HG03064 (cell line): Measurements from ENCODE around the gene LIG1.
"Not testable (repeated sequence)": the region's sequence is repeated elsewhere in the genome, so short reads cannot be mapped to it uniquely, and the experiment has no call there.

Experiments used
- ATAC-seq: cut with Tn5 transposase; IDR thresholded peaks from one replicate; pipeline ENCODE4 v1.9.1; 2021; ENCODE audit warnings: low read depth; ENCODE audit not compliant: unreplicated experiment

Gene LIG1

GRCh38 chr19:48088991-48089390, 81.2 kb downstream of the LIG1 start:
- ATAC-seq = not testable (repeated sequence)

DNA sequence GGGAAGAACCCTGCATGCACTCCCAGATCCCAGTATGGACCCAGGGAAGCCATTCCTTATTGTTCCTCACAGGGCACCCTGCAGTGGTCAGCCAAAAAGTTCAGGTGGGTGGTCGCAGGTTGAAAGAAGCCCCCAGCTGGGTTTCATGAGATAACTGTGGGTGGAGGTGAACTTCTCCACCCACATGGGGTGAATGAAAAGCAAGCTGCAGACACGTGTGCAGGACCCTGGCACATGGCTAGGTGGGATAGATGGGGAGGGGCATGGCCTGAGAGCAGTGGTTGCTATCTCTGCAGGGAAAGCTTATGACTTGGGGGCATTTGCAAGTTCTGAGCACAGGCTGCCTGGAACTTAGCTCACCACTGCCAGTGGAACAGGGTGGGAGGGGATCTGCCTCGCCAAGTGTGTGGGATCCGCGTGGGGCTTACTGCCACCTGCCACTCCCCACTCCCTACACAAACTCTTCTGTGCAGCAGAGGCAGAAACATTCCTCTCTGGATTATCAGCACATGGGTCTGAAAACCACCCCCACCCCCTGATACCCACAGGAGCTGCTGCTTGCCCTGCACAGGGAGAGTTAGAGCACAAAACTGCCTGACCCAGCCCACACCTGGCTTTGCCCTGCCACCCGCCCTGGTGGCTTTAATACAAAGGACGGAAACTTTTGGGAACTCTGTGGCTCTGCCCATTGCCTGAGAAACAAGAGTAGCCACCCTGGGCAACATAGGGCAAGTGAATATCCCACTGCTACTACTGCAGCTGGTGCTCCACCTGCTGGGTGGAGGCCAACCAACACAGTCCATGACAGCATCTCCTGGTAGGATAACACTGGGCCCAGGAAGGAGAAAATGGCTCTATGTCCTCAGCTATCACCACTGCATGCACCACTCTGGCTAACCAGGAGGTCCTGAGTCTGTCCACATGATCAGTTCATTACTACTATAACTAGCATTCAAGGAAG, 84.0 kb downstream of the LIG1 start:
- no peak for ATAC-seq

GRCh38 chr19:48085076-48085475, 85.1 kb downstream of the LIG1 start:
- ATAC-seq = no peak

- no peak for ATAC-seq
These were observed 89.0 kb downstream of the LIG1 start for GRCh38 chr19:48081106-48081505.

DNA sequence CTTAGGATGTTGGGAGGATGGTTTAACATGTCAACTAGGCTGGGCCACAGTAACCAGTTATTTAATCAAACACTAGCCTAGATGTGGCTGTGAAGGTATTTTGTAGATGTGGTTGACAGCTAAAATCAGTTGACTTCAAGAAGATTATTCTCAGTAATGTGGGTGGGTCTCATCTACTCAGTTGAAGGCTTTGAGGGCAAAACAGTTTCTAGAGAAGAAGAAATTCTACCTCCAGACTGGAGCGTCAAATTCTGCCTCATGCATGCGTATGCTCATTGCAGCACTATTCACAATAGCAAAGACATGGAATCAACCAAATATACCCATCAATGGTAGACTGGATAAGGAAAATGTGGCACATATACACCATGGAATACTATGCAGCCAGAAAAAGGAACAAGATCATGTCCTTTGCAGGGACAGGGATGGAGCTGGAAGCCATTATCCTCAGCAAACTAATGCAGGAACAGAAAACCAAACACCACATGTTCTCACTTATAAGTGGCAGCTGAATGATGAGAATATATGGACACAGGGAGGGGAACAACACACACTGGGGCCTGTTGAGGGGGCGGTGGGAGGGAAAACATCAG, 99.9 kb downstream of the LIG1 start:
- ATAC-seq = not testable (repeated sequence)

DNA sequence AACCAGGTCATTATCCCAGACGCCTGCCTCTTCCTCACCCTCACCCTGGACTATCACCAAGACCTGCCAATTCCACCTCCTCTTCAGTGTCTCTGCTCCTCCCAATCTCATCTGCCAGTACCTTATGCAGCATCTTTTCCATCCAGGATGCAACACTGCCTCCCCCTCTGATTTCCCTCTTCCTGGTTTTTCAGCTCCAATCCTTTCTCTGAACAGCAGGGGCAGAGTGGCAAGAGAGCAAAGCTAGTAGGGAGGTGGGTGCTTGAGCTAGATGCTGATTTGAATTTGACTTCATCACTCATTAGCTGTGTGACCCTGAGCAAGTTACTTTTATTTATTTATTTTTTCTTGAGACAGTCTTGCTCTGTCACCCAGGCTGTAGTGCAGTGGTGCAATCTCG, 100.7 kb downstream of the LIG1 start:
- no peak for ATAC-seq
